Measurements from ENCODE around the gene CSF2.

The CSF2 gene

GRCh38 chr5:132054697-132055440 is 18.7 kb upstream of the CSF2 start:
- no peak for DNase-seq (ENCODE audit: low spot score)

- no peak for DNase-seq (ENCODE audit: low spot score)
These were observed 18.2 kb upstream of the CSF2 start for GRCh38 chr5:132055441-132055807.

- no peak for DNase-seq (ENCODE audit: low spot score)
These were observed 17.6 kb upstream of the CSF2 start for GRCh38 chr5:132055808-132056609.

- DNase-seq (ENCODE audit: low spot score) = no peak
These were observed 16.7 kb upstream of the CSF2 start for GRCh38 chr5:132056610-132057497.

- DNase-seq (ENCODE audit: low spot score) = no peak
These were observed 15.9 kb upstream of the CSF2 start for GRCh38 chr5:132057498-132058255.

- DNase-seq (ENCODE audit: low spot score) = no peak
These were observed 14.9 kb upstream of the CSF2 start for GRCh38 chr5:132058646-132059042.

GRCh38 chr5:132059043-132059695 is 14.4 kb upstream of the CSF2 start:
- no peak for DNase-seq (ENCODE audit: low spot score)

GRCh38 chr5:132059696-132060500 is 13.7 kb upstream of the CSF2 start:
- no peak for DNase-seq (ENCODE audit: low spot score)

GRCh38 chr5:132060501-132061161 is 13.0 kb upstream of the CSF2 start, which contains the start of gene IL3:
TSS of gene IL3 (plus strand) at chr5:132060655. CDS start at chr5:132060707, 52 bp downstream.
- no peak for DNase-seq (ENCODE audit: low spot score)

- peak; percentile 77 for DNase-seq (ENCODE audit: low spot score)
These were observed 10.3 kb upstream of the CSF2 start for GRCh38 chr5:132063090-132063911.

GRCh38 chr5:132064140-132064539 is 9.4 kb upstream of the CSF2 start:
- no peak for DNase-seq (ENCODE audit: low spot score)

- DNase-seq (ENCODE audit: low spot score) = peak; percentile 79
These were observed 8.8 kb upstream of the CSF2 start for GRCh38 chr5:132064738-132065331.

- DNase-seq (ENCODE audit: low spot score) = peak; percentile 15
These were observed 8.1 kb upstream of the CSF2 start for GRCh38 chr5:132065351-132065937.

- DNase-seq (ENCODE audit: low spot score) = no peak
These were observed 7.5 kb upstream of the CSF2 start for GRCh38 chr5:132065951-132066701.

GRCh38 chr5:132066871-132067270 is 6.7 kb upstream of the CSF2 start:
- DNase-seq (ENCODE audit: low spot score) = no peak

GRCh38 chr5:132067451-132067850 is 6.1 kb upstream of the CSF2 start:
- no peak for DNase-seq (ENCODE audit: low spot score)

Measured in hematopoietic multipotent progenitor cell treated with erythropoietin and hydrocortisone succinate and interleukin-3 and kit ligand, for 17 days (in vitro differentiated cells).